Thoracic aorta (tissue), 2 donors: Measurements from ENCODE around the gene TIGD6. TPM values are rescaled to one million over a fixed set of nuclear protein-coding genes. Genes with fewer than 3 reads are reported as not detected.

ENCODE experiments used
- ATAC-seq: fragments of 150-250 bp; one replicate; pipeline ENCODE4 v1.8.0; 2017; ENCODE audit warnings: low read depth; ENCODE audit not compliant: insufficient number of reproducible peaks, low FRiP score
- DNase-seq: peaks from one replicate; pipeline ENCODE4 v3.0.0-alpha.2; 2020; ENCODE audit warnings: low spot score
- H3K27ac ChIP-seq, 2 donors: fragments of 200-600 bp; sonication (generic); 1 replicate in 1 of 2; 2 replicates in 1 of 2; pipeline ENCODE4 v1.5.1; 2016; ENCODE audit warnings: mild to moderate bottlenecking in 2 of 2, moderate library complexity in 2 of 2
- H3K27me3 ChIP-seq: fragments of 200-600 bp; sonication (generic); replicated peaks from 2 replicates; pipeline ENCODE4 v1.6.0; 2016; ENCODE audit warnings: mild to moderate bottlenecking; ENCODE audit not compliant: insufficient read depth
- H3K36me3 ChIP-seq: fragments of 200-600 bp; sonication (generic); one replicate; pipeline ENCODE4 v1.5.1; 2016
- H3K4me1 ChIP-seq, 2 donors: fragments of 200-600 bp; sonication (generic); 1 replicate in 1 of 2; 2 replicates in 1 of 2; pipeline versions ENCODE4 v1.5.1 to v1.6.0; 2016; ENCODE audit warnings: low read depth in 2 of 2, mild to moderate bottlenecking in 1 of 2; ENCODE audit not compliant: control insufficient read depth in 1 of 2
- H3K4me3 ChIP-seq: fragments of 200-600 bp; sonication (generic); 2 replicates; pipeline ENCODE4 v1.5.1; 2016; ENCODE audit warnings: mild to moderate bottlenecking
- H3K9me3 ChIP-seq: fragments of 200-600 bp; sonication (generic); 2 replicates; pipeline ENCODE4 v1.5.1; 2016
- CTCF ChIP-seq: fragments of 200-600 bp; sonication (generic); IDR thresholded peaks from one replicate; pipeline ENCODE4 v1.5.1; 2019; ENCODE audit warnings: antibody characterized with exemption
- total RNA-seq, 2 donors: library from RNA; depleted of rRNA; stranded (reverse); fragments of >200 nt; gene quantifications; one replicate each; pipeline versions ENCODE4 v1.1.0 to v1.2.3, GENCODE V29; 2016

The TIGD6 gene
- total RNA-seq, 2 donors from 2014 or later: 3.4 to 10.0 TPM

GRCh38 chr5:149999359-149999758 lies 1.1 kb downstream of the TIGD6 start:
- Histone ChIP-seq H3K9me3 (no peaks in the 10 kb centered on the region), H3K27me3 (no peaks in the 10 kb centered on the region), H3K36me3 (no peaks in the 10 kb centered on the region), H3K4me1 (peaks cover 13 to 49% of the 10 kb centered on the region in 2 donors), H3K27ac (peak overlapping the region in 1 of 2 donors; percentile 85), H3K4me3 (peak overlapping the region; percentile 85)
- TF ChIP-seq CTCF: no peak
- DNase-seq: no peak
- no peak for ATAC-seq

GRCh38 chr5:149998281-149998680 lies 2.2 kb downstream of the TIGD6 start:
- Histone ChIP-seq H3K9me3 (no peaks in the 10 kb centered on the region), H3K27me3 (no peaks in the 10 kb centered on the region), H3K27ac (no peak overlapping the region), H3K4me3 (no peak overlapping the region), H3K4me1 (peaks cover 19 to 60% of the 10 kb centered on the region in 2 donors), H3K36me3 (no peaks in the 10 kb centered on the region)
- no peak for ATAC-seq
- no peak for DNase-seq
- TF ChIP-seq CTCF: no peak

GRCh38 chr5:149996205-149996890 lies 4.1 kb downstream of the TIGD6 start:
- ATAC-seq: no peak
- Histone ChIP-seq H3K4me1 (peaks cover 11 to 41% of the 10 kb centered on the region in 2 donors), H3K27me3 (no peaks in the 10 kb centered on the region), H3K36me3 (no peaks in the 10 kb centered on the region), H3K9me3 (no peaks in the 10 kb centered on the region), H3K27ac (peak overlapping the region in 1 of 2 donors; percentile 12), H3K4me3 (no peak overlapping the region)
- no peak for DNase-seq
- no peak for TF ChIP-seq CTCF

- Histone ChIP-seq H3K27ac (peak overlapping the region in 1 of 2 donors; percentile 60), H3K27me3 (no peaks in the 10 kb centered on the region), H3K36me3 (no peaks in the 10 kb centered on the region), H3K4me1 (peaks cover 11 to 38% of the 10 kb centered on the region in 2 donors), H3K9me3 (no peaks in the 10 kb centered on the region), H3K4me3 (no peak overlapping the region)
- TF ChIP-seq CTCF: no peak
- ATAC-seq (no peak), DNase-seq (no peak)
Observed at GRCh38 chr5:149995385-149996204, 4.9 kb downstream of the TIGD6 start.

GRCh38 chr5:149993471-149993870 lies 7.0 kb downstream of the TIGD6 start:
- H3K27ac ChIP-seq: peak overlapping the region; percentile 52 to 60

More at GRCh38 chr5:149993471-149993870, 7.0 kb downstream of the TIGD6 start:
- DNase-seq: no peak
- Histone ChIP-seq H3K36me3 (no peaks in the 10 kb centered on the region), H3K4me3 (no peak overlapping the region), H3K9me3 (no peaks in the 10 kb centered on the region), H3K4me1 (peaks cover 11 to 27% of the 10 kb centered on the region in 2 donors), H3K27me3 (no peaks in the 10 kb centered on the region)
- no peak for TF ChIP-seq CTCF
- no peak for ATAC-seq
